Trophoblast cell (in vitro differentiated cells and primary cell): ENCODE results near the gene TRMT61A.

Experiments
- DNase-seq, 2 donors: peaks; one replicate each; pipeline ENCODE4 v3.0.0-alpha.2; 2016
- H2AFZ ChIP-seq: 2 replicates; pipeline ENCODE4 v1.6.1; 2013; ENCODE audit warnings: low read length, moderate library complexity, mild to moderate bottlenecking; ENCODE audit not compliant: insufficient read depth, poor library complexity
- H2AK5ac ChIP-seq: 2 replicates; pipeline ENCODE4 v1.6.1; 2013; ENCODE audit warnings: mild to moderate bottlenecking, low read length
- H2BK120ac ChIP-seq: 2 replicates; pipeline ENCODE4 v1.6.1; 2013; ENCODE audit warnings: low read length, mild to moderate bottlenecking, moderate library complexity; ENCODE audit not compliant: insufficient read depth, poor library complexity
- H2BK12ac ChIP-seq: 2 replicates; pipeline ENCODE4 v1.6.1; 2013; ENCODE audit warnings: mild to moderate bottlenecking, low read length, moderate library complexity
- H2BK5ac ChIP-seq: 2 replicates; pipeline ENCODE4 v1.6.1; 2013; ENCODE audit warnings: low read length, low read depth, moderate library complexity, mild to moderate bottlenecking; ENCODE audit not compliant: poor library complexity
- H3K14ac ChIP-seq: 2 replicates; pipeline ENCODE4 v1.6.1; 2013; ENCODE audit warnings: mild to moderate bottlenecking, low read length
- H3K18ac ChIP-seq: 2 replicates; pipeline ENCODE4 v1.6.1; 2013; ENCODE audit warnings: mild to moderate bottlenecking, low read length
- H3K23ac ChIP-seq: 2 replicates; pipeline ENCODE4 v1.6.1; 2013; ENCODE audit warnings: low read length
- H3K27ac ChIP-seq: 2 replicates; pipeline ENCODE4 v1.5.1; 2013; ENCODE audit warnings: low read depth, mild to moderate bottlenecking, inconsistent platforms, low read length, moderate library complexity
- H3K27me3 ChIP-seq: 2 replicates; pipeline ENCODE4 v1.6.1; 2013; ENCODE audit warnings: inconsistent platforms, mild to moderate bottlenecking, low read length, moderate library complexity; ENCODE audit not compliant: insufficient read depth
- H3K36me3 ChIP-seq, 2 experiments: 1 replicate in 1 of 2; 2 replicates in 1 of 2; pipeline ENCODE4 v1.6.1; 2013; ENCODE audit warnings: low read length in 2 of 2, mild to moderate bottlenecking in 2 of 2, moderate library complexity in 1 of 2; ENCODE audit not compliant: insufficient read depth in 2 of 2, control insufficient read depth in 1 of 2
- H3K4ac ChIP-seq: 2 replicates; pipeline ENCODE4 v1.6.1; 2013; ENCODE audit warnings: low read depth, mild to moderate bottlenecking, low read length, moderate library complexity
- H3K4me1 ChIP-seq, 2 experiments: 1 replicate in 1 of 2; 2 replicates in 1 of 2; pipeline ENCODE4 v1.6.1; 2013; ENCODE audit warnings: low read length in 2 of 2, mild to moderate bottlenecking in 2 of 2, moderate library complexity in 1 of 2; ENCODE audit not compliant: insufficient read depth in 2 of 2, control insufficient read depth in 1 of 2
- H3K4me2 ChIP-seq: 2 replicates; pipeline ENCODE4 v1.6.1; 2013; ENCODE audit warnings: inconsistent platforms, mild to moderate bottlenecking, low read length, moderate library complexity
- H3K4me3 ChIP-seq: 2 replicates; pipeline ENCODE4 v1.5.1; 2013; ENCODE audit warnings: mild to moderate bottlenecking, low read depth, low read length, inconsistent platforms
- H3K79me1 ChIP-seq: one replicate; pipeline ENCODE4 v1.6.1; 2013; ENCODE audit warnings: low read length
- H3K79me2 ChIP-seq: 2 replicates; pipeline ENCODE4 v1.6.1; 2013; ENCODE audit warnings: low read length, mild to moderate bottlenecking; ENCODE audit not compliant: control insufficient read depth, insufficient read depth, poor library complexity
- H3K9ac ChIP-seq: 2 replicates; pipeline ENCODE4 v1.6.1; 2013; ENCODE audit warnings: mild to moderate bottlenecking, low read length
- H3K9me3 ChIP-seq: 2 replicates; pipeline ENCODE4 v1.6.1; 2013; ENCODE audit warnings: low read depth, mild to moderate bottlenecking, control low read depth, inconsistent platforms, low read length; ENCODE audit not compliant: insufficient read depth
- H4K12ac ChIP-seq: 2 replicates; pipeline ENCODE4 v1.6.1; 2013; ENCODE audit warnings: low read depth, mild to moderate bottlenecking, low read length, moderate library complexity
- H4K8ac ChIP-seq: 2 replicates; pipeline ENCODE4 v1.6.1; 2013; ENCODE audit warnings: low read depth, mild to moderate bottlenecking, low read length, moderate library complexity
- H4K91ac ChIP-seq: one replicate; pipeline ENCODE4 v1.6.1; 2013; ENCODE audit warnings: low read depth, mild to moderate bottlenecking, low read length, moderate library complexity
- WGBS: extraction: QIAGEN DNeasy Blood & Tissue Kit; methylation state at CpG from one replicate; pipeline ENCODE4 v1.1.7; 2013; ENCODE audit warnings: missing lambda C conversion rate; ENCODE audit not compliant: insufficient read length, insufficient coverage; ENCODE audit errors: extremely low coverage; 5-methylcytosine and 5-hydroxymethylcytosine counted together

The TRMT61A gene

DNA sequence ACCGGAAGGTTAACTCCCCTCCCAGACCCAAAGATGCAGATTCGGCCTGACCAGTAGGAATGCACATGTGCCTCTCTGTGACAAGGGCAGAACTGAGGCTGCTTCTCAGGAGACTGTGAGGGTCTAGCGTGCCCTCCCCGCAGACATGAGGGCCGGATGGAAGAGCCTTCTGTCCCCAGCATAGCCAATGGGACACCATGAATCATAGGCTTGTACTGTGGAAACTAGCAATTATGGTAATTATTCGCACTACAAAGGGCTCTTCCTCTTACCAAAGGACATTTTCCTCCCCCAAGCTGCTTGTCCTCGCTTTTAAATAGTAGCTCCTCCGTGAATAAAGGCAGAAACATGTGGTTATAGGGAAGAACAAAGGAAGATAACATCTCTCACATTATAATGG is 40.0 kb downstream of the TRMT61A start:
- Histone ChIP-seq H3K36me3 (peaks cover 6 to 18% of the 10 kb centered on the region in 2 experiments), H3K4me1 (peaks cover 2 to 4% of the 10 kb centered on the region in 2 experiments), H3K4me3 (no peak overlapping the region), H4K12ac (peak overlapping the region; percentile 62), H2BK12ac (no peak overlapping the region), H3K14ac (no peak overlapping the region), H2BK5ac (no peak overlapping the region), H3K23ac (no peak overlapping the region), H4K91ac (no peak overlapping the region), H3K18ac (no peak overlapping the region), H3K27ac (no peak overlapping the region), H3K9ac (no peak overlapping the region), H2BK120ac (no peak overlapping the region), H2AFZ (no peak overlapping the region), H3K4ac (no peak overlapping the region), H3K27me3 (no peaks in the 10 kb centered on the region), H3K9me3 (no peaks in the 10 kb centered on the region), H3K79me2 (peaks cover 6% of the 10 kb centered on the region), H2AK5ac (no peak overlapping the region), H4K8ac (no peak overlapping the region), H3K79me1 (no peaks in the 10 kb centered on the region), H3K4me2 (no peak overlapping the region)
- DNase-seq = peak; percentile 12 to 57
- no CpG with 5 or more reads among the region's 8 CpGs for WGBS

DNA sequence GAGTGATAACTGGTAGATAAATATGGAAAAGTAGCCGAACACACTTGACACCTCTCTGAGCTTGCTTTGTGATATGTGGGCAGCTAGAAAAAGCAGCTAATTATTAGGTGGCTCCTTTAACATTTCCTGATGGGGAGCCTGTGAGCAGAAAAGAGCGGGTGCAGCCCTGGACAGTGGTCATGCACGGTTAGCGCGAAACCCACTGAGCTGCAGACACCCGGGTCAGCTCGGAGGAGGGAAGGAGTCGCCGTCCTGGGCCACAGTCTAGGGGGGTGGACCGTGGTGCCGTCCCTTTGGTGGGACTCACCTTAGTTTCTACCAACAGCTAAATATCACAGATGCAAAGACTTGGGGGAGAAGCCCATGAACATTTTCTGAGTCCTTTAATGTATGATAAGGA is 40.4 kb downstream of the TRMT61A start:
- no peak overlapping the region for H3K27ac ChIP-seq
- DNase-seq = no peak
- no peak overlapping the region for H2AFZ ChIP-seq
- H3K9me3 ChIP-seq = no peaks in the 10 kb centered on the region
- H3K23ac ChIP-seq = no peak overlapping the region
- no peak overlapping the region for H2BK120ac ChIP-seq
- H3K18ac ChIP-seq = peak overlapping the region; percentile 29
- H3K79me1 ChIP-seq = no peaks in the 10 kb centered on the region
- no peak overlapping the region for H4K8ac ChIP-seq
- no peak overlapping the region for H3K9ac ChIP-seq
- peaks cover 4% of the 10 kb centered on the region for H3K79me2 ChIP-seq
- H3K14ac ChIP-seq = no peak overlapping the region
- H2BK12ac ChIP-seq = no peak overlapping the region
- H3K36me3 ChIP-seq = peaks cover 10 to 21% of the 10 kb centered on the region in 2 experiments
- no peak overlapping the region for H3K4me2 ChIP-seq
- no peak overlapping the region for H4K12ac ChIP-seq
- WGBS = no CpG with 5 or more reads among the region's 11 CpGs
- no peak overlapping the region for H4K91ac ChIP-seq
- H3K27me3 ChIP-seq = no peaks in the 10 kb centered on the region
- no peak overlapping the region for H2BK5ac ChIP-seq
- H3K4me1 ChIP-seq = peaks cover 2 to 4% of the 10 kb centered on the region in 2 experiments
- no peak overlapping the region for H2AK5ac ChIP-seq
- no peak overlapping the region for H3K4me3 ChIP-seq
- H3K4ac ChIP-seq = peak overlapping the region; percentile 58

DNA sequence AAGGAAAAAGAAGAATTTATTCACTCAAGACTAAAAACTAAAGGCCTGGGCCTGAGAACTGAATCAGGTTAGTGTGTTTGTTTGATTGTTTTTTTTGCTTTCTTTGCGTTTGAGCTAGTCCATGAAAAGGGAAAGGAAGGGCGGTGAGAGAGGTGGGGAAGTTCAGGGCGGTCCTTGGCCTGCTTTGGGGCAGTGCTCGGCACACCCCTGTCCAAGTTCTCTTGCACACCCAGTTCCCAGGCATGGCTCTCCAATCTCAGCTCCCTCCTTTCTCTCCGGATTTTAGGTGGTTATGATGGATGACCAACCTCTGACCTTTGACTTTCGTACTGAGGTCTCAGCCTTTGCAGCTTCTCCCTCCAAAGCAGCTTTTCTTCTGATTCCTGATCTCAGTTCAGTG is 45.1 kb downstream of the TRMT61A start:
- Histone ChIP-seq H2BK5ac (no peak overlapping the region), H3K79me2 (no peaks in the 10 kb centered on the region), H3K23ac (no peak overlapping the region), H3K4me2 (no peak overlapping the region), H2BK120ac (no peak overlapping the region), H3K18ac (no peak overlapping the region), H3K4me3 (no peak overlapping the region), H3K9ac (no peak overlapping the region), H3K79me1 (no peaks in the 10 kb centered on the region), H3K14ac (no peak overlapping the region), H3K27me3 (no peaks in the 10 kb centered on the region), H2BK12ac (no peak overlapping the region), H3K9me3 (peaks cover 2% of the 10 kb centered on the region), H3K4ac (no peak overlapping the region), H4K91ac (no peak overlapping the region), H3K4me1 (peaks cover 0 to 3% of the 10 kb centered on the region in 2 experiments), H4K8ac (no peak overlapping the region), H3K27ac (no peak overlapping the region), H4K12ac (no peak overlapping the region), H3K36me3 (peaks cover 30 to 35% of the 10 kb centered on the region in 2 experiments), H2AFZ (no peak overlapping the region), H2AK5ac (no peak overlapping the region)
- DNase-seq = no peak
- no CpG with 5 or more reads among the region's 6 CpGs for WGBS

DNA sequence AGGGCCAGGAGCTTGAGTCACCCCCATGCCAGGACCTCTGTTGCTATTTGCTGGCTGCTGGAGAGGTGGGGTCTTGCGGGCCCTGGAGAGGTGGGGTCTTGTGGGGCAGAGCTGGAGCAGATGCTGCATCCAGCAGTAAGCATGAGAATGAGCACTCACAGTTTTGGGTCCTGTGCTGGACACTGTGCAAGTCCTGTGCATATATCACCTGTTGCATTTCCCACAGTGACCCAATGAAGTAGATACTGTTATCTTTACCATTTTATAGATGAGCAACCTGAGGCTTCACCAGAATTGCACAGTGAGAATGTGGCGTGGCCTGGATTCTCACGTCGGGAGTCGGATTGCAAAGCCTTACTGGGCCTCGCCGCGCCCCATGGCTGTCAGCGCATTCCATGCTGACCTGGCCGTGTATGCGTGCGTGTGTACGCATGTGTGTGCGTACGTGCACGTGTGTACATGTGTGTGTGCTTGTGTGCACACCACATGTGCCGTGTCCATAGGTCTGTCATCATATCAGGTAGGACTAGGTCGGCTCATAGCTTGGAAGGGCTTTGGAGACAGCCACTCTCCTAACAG is 45.8 kb downstream of the TRMT61A start:
- Histone ChIP-seq H3K23ac (peak overlapping the region; percentile 54), H3K79me1 (no peaks in the 10 kb centered on the region), H4K8ac (no peak overlapping the region), H3K4me1 (peaks cover 0 to 3% of the 10 kb centered on the region in 2 experiments), H3K9me3 (peaks cover 2% of the 10 kb centered on the region), H3K27ac (no peak overlapping the region), H3K18ac (no peak overlapping the region), H3K9ac (no peak overlapping the region), H3K14ac (no peak overlapping the region), H3K79me2 (no peaks in the 10 kb centered on the region), H4K12ac (no peak overlapping the region), H2BK5ac (no peak overlapping the region), H3K4ac (no peak overlapping the region), H2BK12ac (no peak overlapping the region), H3K4me3 (peak overlapping the region; percentile 52), H3K27me3 (no peaks in the 10 kb centered on the region), H3K36me3 (peaks cover 30 to 37% of the 10 kb centered on the region in 2 experiments), H2AK5ac (no peak overlapping the region), H4K91ac (no peak overlapping the region), H3K4me2 (no peak overlapping the region), H2BK120ac (no peak overlapping the region), H2AFZ (no peak overlapping the region)
- WGBS = no CpG with 5 or more reads among the region's 18 CpGs
- DNase-seq = no peak
